D721Med (cell line): ENCODE measurements around the gene FIBP.

Experiments
- DNase-seq: peaks from one replicate; pipeline ENCODE4 v3.0.0; 2011; ENCODE audit warnings: low spot score; ENCODE audit not compliant: insufficient read length
- FAIRE-seq: peaks from 2 replicates; lab custom pipeline; 2011; peaks lifted over from hg19 to GRCh38; lab: Jason Lieb, UNC
- TF ChIP-seq, protein P1 (sequence below): IDR thresholded peaks from 2 replicates; pipeline ENCODE4 v1.5.1; 2012; ENCODE audit warnings: mild to moderate bottlenecking, control low read depth; ENCODE audit not compliant: insufficient read depth; ENCODE audit errors: missing control alignments

The FIBP gene

DNA sequence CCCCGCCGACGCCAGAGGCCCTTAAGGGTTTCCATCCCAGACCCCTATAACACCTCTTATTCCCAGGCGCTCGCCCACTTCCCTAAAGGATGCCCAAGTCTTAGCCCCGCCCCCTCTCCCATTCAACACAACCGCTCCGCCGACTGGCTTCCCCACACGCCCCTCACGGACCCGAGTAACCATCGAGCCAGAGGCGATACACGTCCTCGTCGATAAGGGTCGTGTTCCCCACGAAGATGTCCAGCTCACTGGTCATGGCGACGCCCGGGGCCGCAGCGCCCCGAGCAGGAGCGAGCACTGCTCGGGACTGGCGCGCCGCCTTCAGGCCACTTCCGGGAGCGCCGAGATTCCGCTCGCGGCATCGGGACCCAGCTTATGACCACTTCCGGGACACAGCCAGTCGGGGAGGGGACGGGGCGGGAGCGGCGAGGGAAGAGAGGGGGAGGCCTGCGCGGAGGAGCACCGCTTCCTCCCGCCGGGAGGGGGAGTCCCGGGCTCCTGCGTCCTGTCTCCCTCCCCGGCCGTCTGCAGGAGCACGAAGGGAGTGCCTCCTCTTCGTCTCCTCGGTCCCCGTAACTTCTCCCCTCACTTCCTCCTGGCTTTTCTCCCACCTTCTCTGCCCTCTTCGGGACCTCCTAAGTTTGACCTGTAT lies at the start of gene FIBP:
FIBP (minus strand) TSS at position 309 of the 652 bp plus-strand sequence; CDS start at position 256, 53 bp downstream.
- FAIRE-seq (no peak), DNase-seq (peak; percentile 95)
- TF ChIP-seq, protein P1, sequence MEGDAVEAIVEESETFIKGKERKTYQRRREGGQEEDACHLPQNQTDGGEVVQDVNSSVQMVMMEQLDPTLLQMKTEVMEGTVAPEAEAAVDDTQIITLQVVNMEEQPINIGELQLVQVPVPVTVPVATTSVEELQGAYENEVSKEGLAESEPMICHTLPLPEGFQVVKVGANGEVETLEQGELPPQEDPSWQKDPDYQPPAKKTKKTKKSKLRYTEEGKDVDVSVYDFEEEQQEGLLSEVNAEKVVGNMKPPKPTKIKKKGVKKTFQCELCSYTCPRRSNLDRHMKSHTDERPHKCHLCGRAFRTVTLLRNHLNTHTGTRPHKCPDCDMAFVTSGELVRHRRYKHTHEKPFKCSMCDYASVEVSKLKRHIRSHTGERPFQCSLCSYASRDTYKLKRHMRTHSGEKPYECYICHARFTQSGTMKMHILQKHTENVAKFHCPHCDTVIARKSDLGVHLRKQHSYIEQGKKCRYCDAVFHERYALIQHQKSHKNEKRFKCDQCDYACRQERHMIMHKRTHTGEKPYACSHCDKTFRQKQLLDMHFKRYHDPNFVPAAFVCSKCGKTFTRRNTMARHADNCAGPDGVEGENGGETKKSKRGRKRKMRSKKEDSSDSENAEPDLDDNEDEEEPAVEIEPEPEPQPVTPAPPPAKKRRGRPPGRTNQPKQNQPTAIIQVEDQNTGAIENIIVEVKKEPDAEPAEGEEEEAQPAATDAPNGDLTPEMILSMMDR = peak; percentile 46

DNA sequence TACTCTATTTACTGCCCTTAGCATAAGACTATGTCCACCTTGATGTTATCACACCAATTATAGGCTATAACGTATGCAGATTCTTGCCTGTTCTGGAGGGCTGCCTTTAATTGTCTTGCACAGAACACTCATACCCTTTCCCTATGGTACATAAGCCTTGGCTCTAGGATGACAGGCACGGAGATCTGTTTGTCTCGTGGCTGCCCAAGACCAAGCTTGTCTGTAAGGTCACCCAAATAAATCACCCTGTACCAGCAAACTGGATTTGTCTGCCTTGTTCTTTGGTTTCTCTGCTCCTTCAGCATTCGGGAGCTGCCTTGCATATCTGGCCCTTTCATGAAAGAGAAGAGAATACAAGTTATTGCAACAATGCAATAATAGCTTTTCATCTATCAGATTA lies 49.5 kb upstream of the FIBP start:
- FAIRE-seq = no peak
- no peak for DNase-seq
- TF ChIP-seq, protein P1 = no peak

DNA sequence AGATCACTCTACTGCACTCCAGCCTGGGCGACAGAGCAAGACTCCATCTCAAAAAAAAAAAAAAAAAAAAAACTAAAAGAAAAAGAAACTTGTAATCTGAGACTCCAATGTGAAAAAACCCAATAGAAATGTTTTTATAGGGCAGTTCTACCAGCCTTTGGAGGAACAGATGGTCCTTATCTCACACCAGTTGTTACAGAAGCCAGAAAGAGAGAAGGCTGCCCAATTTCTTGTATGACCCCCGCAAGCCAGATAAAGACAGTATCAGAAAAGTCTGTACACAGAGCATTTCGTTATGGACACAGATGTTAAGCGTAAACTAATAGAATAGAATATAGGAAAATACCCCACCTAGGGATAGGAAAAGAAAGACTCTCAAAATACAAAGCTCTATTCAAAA lies 45.7 kb upstream of the FIBP start:
- FAIRE-seq (no peak), DNase-seq (no peak)
- TF ChIP-seq, protein P1 = no peak

DNA sequence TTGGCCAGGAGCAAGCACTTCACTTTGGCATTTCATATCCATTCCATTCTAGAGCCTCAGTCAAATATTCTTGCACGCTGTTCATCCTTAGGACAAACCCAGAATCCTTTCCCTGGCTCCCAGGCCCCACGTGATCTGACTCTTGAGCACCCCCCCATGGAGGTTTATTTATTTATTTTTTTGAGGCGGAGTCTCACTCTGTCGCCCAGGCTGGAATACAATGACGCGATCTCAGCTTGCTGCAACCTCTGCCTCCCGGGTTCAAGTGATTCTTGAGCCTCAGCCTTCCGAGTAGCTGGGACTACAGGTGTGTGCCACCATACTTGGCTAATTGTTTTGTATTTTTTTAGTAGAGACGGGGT lies 44.3 kb upstream of the FIBP start:
- TF ChIP-seq, protein P1 = no peak
- FAIRE-seq (no peak), DNase-seq (no peak)

DNA sequence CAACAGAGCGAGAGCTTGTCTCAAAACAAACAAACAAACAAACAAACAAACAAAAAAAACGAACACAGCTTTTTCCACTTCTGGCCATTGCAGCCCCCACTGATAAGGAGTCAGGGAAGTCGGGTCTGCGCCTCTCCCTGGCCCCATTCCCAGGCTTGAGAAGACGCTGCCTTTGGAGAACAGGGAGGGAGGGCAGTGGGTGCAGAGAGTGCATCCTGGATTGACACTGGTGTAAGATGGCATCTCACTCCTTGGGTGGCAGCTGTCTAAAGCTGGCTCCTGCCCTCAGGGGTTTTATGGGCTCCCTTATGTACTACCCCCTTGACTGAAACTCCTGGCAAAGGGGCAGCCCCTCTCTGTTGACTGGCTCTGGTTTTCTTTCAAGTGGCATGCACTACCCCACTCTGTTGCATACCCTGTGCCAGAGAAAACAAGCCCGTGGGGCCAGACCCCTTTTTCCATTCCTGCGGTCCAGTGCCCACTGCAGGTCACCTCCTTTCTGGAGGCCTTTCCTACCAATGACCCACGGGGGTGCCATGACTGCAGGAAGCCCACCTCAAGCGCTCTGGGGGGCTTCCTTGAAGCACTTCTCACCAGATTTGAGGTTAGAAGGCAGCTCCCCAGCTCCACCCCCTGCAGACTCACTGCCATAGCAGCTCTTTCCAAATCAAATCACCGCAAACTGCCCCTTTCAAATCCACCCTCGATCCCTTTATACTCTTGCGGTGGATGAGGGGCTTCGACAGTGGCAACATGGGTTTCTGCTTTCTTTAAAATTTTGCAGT lies 43.7 kb upstream of the FIBP start:
- FAIRE-seq (no peak), DNase-seq (no peak)
- TF ChIP-seq, protein P1 = no peak

DNA sequence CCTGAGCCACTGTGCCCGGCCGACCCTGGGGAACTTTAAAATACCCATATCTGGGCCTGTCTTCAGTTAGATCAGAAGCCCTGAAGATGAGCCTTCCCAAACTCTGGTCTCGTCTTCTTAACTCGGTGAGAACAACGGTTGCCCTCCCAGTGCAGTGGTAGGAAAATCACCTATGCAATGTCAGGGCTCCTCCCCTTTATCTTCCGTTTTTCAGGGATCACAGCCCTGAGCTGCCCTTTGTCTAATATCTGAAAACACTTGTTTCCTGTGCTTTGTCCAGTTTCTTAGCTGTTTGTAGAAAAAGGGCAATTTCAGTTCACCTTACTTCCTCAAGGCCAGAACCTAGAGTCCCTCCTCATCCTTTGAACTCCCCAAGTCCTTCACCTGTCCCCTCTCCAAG lies 40.4 kb upstream of the FIBP start:
- DNase-seq (no peak), FAIRE-seq (no peak)
- TF ChIP-seq, protein P1 = no peak

DNA sequence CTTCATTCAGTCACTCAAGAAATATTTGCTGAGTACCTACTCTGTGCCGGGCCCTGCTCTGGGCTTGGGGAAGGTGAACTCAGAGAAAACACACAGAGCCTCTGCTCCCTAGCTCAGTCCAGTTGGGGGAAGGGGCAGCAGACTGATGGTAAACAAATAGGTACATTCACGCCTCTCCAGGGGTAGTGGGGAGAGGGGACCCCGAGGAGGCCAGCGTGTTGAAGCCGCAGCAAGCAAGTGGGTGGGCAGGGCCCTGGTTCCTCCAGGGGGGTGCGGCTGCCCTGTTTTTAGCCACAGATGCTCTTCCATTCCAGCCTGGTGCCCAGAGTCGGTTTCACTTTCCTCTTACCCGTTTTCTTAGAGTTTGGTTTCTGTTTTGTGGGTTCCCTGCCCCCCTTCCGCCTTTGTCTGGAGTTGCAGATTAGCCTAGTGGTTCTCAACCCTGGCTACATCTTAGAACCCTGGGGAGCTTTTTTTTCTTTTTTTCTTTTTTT lies 39.7 kb upstream of the FIBP start:
- FAIRE-seq (no peak), DNase-seq (no peak)
- TF ChIP-seq, protein P1 = no peak
